ENCODE data around the gene AREL1. TPM values are rescaled to one million over a fixed set of nuclear protein-coding genes. Genes with fewer than 3 reads are reported as not detected.

Gene AREL1
- total and polyA plus RNA-seq, 10 of the 15 experiments (the other 5 are each of a cell fraction or from before 2014, with no cell fraction given), result 6.2 to 40.4 (median 23.7) TPM

GRCh38 chr14:74616507-74616906 is 96.4 kb downstream of the AREL1 start:
- no TSS peak for BruUV-seq (replicated peaks)
- no peak overlapping the region for H3K4me2 ChIP-seq (ENCODE audit: control insufficient read depth, insufficient read depth)
- H3K79me2 ChIP-seq (ENCODE audit: control insufficient read depth, insufficient read depth, low read length), result no peaks in the 10 kb centered on the region
- no peak overlapping the region for H3K27ac ChIP-seq (ENCODE audit: control insufficient read depth, insufficient read depth)
- SMC1A ChIA-PET (ENCODE audit: uncharacterized antibody, unreplicated experiment), result interaction anchor here (0.8 to 1.6 kb wide), 2 partner anchors 23 to 244 kb away, joined by 3 read pairs; no protein-coding TSS in a partner anchor
- no peak overlapping the region for H2AFZ ChIP-seq (ENCODE audit: control insufficient read depth, low read depth, low read length)
- CTCF ChIA-PET, result interaction anchor here (1.2 to 3.4 kb wide), 2 partner anchors 7 to 169 kb away, joined by 3 to 29 read pairs; no protein-coding TSS in a partner anchor
- in situ Hi-C loops (cut with MboI) (no loop called here), intact Hi-C loops (cut with micrococcal nuclease; ENCODE audit: unreplicated experiment) (no loop called here)
- ATAC-seq (no peak), DNase-seq (ENCODE audit: low read depth, low spot score) (no peak), FAIRE-seq (no peak)
- no peaks in the 10 kb centered on the region for H3K9me3 ChIP-seq (replicated peaks; ENCODE audit: control insufficient read depth, insufficient read depth, low read length)
- H4K20me1 ChIP-seq (ENCODE audit: control insufficient read depth, insufficient read depth), result no peaks in the 10 kb centered on the region
- peaks cover 0 to 1% of the 10 kb centered on the region in 2 experiments; a peak in 2 of 4 replicates for H3K27me3 ChIP-seq (replicated peaks in 1 of 2; ENCODE audit: control insufficient read depth in 2 of 2, insufficient read depth in 2 of 2, low read length in 1 of 2)
- TF ChIP-seq ZNF207 (IDR thresholded peaks at IDR 0.05; ENCODE audit: borderline replicate concordance), result no peak
- no peak for TF ChIP-seq LARP7 (IDR thresholded peaks at IDR 0.05)
- TF ChIP-seq HDAC2 (IDR thresholded peaks at IDR 0.05), result no peak
- no peak for TF ChIP-seq CHD4 (IDR thresholded peaks at IDR 0.05)
- TF ChIP-seq CTCF (IDR thresholded peaks at IDR 0.05 in 2 of 3, conservative IDR thresholded peaks at IDR 0.05 in 1 of 3; ENCODE audit: control insufficient read depth in 2 of 3, extremely low read depth in 1 of 3, insufficient read depth in 1 of 3, low read depth in 3 of 3, low read length in 3 of 3), result no peak
- TF ChIP-seq JUNB (IDR thresholded peaks at IDR 0.05), result no peak
- no peak for TF ChIP-seq CEBPB (IDR thresholded peaks at IDR 0.05; ENCODE audit: borderline replicate concordance in 1 of 2, low read depth in 2 of 2, low read length in 2 of 2)
- no peak for TF ChIP-seq TCF12 (IDR thresholded peaks at IDR 0.05; ENCODE audit: low read depth, low read length)
- no peak for TF ChIP-seq HSF1 (IDR thresholded peaks at IDR 0.05; ENCODE audit: low read depth, low read length)
- TF ChIP-seq RAD51 (IDR thresholded peaks at IDR 0.05), result no peak
- TF ChIP-seq SMC3 (IDR thresholded peaks at IDR 0.05; ENCODE audit: borderline replicate concordance, low read length), result no peak
- TF ChIP-seq NFXL1 (IDR thresholded peaks at IDR 0.05; ENCODE audit: borderline replicate concordance), result no peak
- TF ChIP-seq REST (IDR thresholded peaks at IDR 0.05; ENCODE audit: low read depth, low read length), result no peak
- TF ChIP-seq GATAD2B (conservative IDR thresholded peaks at IDR 0.05; ENCODE audit: low read depth), result no peak
- no peak for TF ChIP-seq SUPT20H (IDR thresholded peaks at IDR 0.05; ENCODE audit: borderline replicate concordance, control insufficient read depth, low read depth, low read length)
- WGBS (ENCODE audit: insufficient coverage, insufficient replicate concordance, low lambda C conversion rate, missing lambda C conversion rate), result 35% methylated on average over 4 of the region's 4 CpGs
- RAD21 ChIA-PET (ENCODE audit: unreplicated experiment), result no interaction called here
- no peaks in the 10 kb centered on the region for H3K36me3 ChIP-seq (ENCODE audit: control insufficient read depth in 2 of 2, insufficient read depth in 2 of 2, low read length in 1 of 2)
- H3K4me1 ChIP-seq (ENCODE audit: control insufficient read depth, insufficient read depth, low read length), result peaks cover 25% of the 10 kb centered on the region
- POLR2A ChIA-PET, result interaction anchor here (0.6 kb wide), 1 partner anchor 489 kb away, joined by 6 read pairs; no protein-coding TSS in a partner anchor
- H3K4me3 ChIP-seq, result no peak overlapping the region
- no peak overlapping the region for H3K9ac ChIP-seq (ENCODE audit: control insufficient read depth, insufficient read depth, low read length)

All from GM12878 (cell line).